Osteocyte (in vitro differentiated cells): ENCODE data around the gene C3. TPM values are rescaled to one million over a fixed set of nuclear protein-coding genes. Genes with fewer than 3 reads are reported as not detected.

Source experiments
- DNase-seq: peaks from one replicate; pipeline ENCODE4 v3.0.0; 2021; ENCODE audit warnings: mixed read lengths; ENCODE audit not compliant: unreplicated experiment; ENCODE audit errors: extremely low spot score
- H3K27ac Mint-ChIP-seq: one replicate; pipeline ENCODE4 v1.8.0; 2021; ENCODE audit warnings: mild to moderate bottlenecking, mixed read lengths; ENCODE audit not compliant: unreplicated experiment
- H3K27me3 Mint-ChIP-seq: one replicate; pipeline ENCODE4 v1.8.0; 2021; ENCODE audit warnings: mixed read lengths; ENCODE audit not compliant: unreplicated experiment
- H3K36me3 Mint-ChIP-seq: one replicate; pipeline ENCODE4 v1.8.0; 2021; ENCODE audit warnings: mixed read lengths; ENCODE audit not compliant: unreplicated experiment
- H3K4me1 Mint-ChIP-seq: one replicate; pipeline ENCODE4 v1.8.0; 2021; ENCODE audit warnings: mixed read lengths; ENCODE audit not compliant: unreplicated experiment
- H3K4me3 Mint-ChIP-seq: one replicate; pipeline ENCODE4 v1.8.0; 2021; ENCODE audit warnings: mild to moderate bottlenecking, moderate library complexity, mixed read lengths; ENCODE audit not compliant: unreplicated experiment
- H3K9me3 Mint-ChIP-seq: one replicate; pipeline ENCODE4 v1.8.0; 2021; ENCODE audit warnings: mixed read lengths; ENCODE audit not compliant: unreplicated experiment
- CTCF ChIP-seq: fragments of 200-600 bp; sonication (generic); IDR thresholded peaks from 2 replicates; pipeline ENCODE4 v1.5.0; 2021; ENCODE audit warnings: antibody characterized with exemption, mild to moderate bottlenecking, moderate library complexity
- total RNA-seq: library from RNA; stranded (reverse); gene quantifications from 2 replicates; pipeline ENCODE4 v1.2.1, GENCODE V29; 2021

C3 gene
- total RNA-seq, 1 donor from 2014 or later, result 0.56 TPM

- no peak overlapping the region for H3K4me3 Mint-ChIP-seq
- DNase-seq, result no peak
- no peaks in the 10 kb centered on the region for H3K36me3 Mint-ChIP-seq
- no peaks in the 10 kb centered on the region for H3K9me3 Mint-ChIP-seq
- H3K4me1 Mint-ChIP-seq, result peaks cover 3% of the 10 kb centered on the region
- TF ChIP-seq CTCF, result no peak
- H3K27ac Mint-ChIP-seq, result no peak overlapping the region
- H3K27me3 Mint-ChIP-seq, result peaks cover 27% of the 10 kb centered on the region
Observed at GRCh38 chr19:6719992-6720368, 470 bp downstream of the C3 start.

DNA sequence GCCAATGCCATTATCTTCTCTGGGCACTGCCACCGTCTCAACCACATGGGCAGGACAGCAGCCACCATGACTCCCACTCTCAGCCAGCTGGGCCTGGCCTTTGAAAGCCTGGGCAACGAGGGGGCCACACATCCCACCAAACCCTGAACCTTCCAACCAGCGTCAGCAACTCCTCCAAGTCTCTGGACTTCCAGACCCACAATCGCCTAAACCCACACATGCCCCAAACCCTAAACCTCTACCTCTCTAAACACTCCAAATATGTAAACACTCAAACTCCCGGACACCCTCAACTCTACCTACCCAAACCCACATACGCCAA lies 949 bp downstream of the C3 start:
- Mint-ChIP-seq H3K9me3 (no peaks in the 10 kb centered on the region), H3K4me3 (no peak overlapping the region), H3K36me3 (no peaks in the 10 kb centered on the region), H3K4me1 (peaks cover 3% of the 10 kb centered on the region), H3K27me3 (peaks cover 27% of the 10 kb centered on the region), H3K27ac (no peak overlapping the region)
- no peak for DNase-seq
- no peak for TF ChIP-seq CTCF

DNA sequence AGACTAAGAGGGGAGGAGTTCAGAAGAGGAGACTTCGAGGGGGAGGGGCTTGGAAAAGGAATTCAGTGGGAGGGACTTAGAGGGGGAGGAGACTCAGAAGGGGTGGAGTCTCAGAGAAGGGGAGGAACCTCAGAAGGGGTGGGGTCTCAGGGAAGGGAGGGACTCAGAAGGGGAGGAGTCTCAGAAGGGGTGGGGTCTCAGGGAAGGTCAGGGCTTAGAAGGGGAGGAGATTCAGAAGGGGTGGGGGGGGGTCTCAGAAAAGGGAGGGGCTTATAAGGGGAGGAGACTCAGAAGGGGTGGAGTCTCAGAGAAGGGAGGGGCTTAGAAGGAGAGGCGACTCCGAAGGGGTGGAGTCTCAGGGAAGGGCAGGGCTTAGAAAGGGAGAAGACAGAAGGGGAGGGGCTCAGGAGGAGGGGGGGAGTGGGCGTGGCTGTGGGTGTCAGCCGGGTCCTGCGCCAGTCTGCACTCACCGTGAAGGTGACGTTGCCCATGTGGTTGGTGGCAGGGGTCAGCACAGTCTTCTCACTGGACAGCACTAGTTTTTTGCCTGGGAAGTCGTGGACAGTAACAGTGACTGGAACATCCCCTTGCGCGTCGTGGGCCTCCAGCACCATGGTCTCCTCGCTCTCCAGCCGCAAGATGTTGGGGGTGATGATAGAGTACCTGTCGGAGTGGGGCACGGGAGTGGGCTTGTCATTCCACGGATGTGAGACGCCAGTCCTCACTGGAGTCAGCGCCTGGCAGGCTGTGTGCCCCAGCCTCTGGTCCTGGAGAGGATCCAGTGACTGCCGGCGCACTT lies 1.5 kb downstream of the C3 start:
- TF ChIP-seq CTCF, result no peak
- no peaks in the 10 kb centered on the region for H3K36me3 Mint-ChIP-seq
- H3K27me3 Mint-ChIP-seq, result peaks cover 27% of the 10 kb centered on the region
- peaks cover 3% of the 10 kb centered on the region for H3K4me1 Mint-ChIP-seq
- H3K9me3 Mint-ChIP-seq, result no peaks in the 10 kb centered on the region
- no peak for DNase-seq
- no peak overlapping the region for H3K27ac Mint-ChIP-seq
- no peak overlapping the region for H3K4me3 Mint-ChIP-seq

GRCh38 chr19:6718111-6718740 lies 2.2 kb downstream of the C3 start:
- peaks cover 3% of the 10 kb centered on the region for H3K4me1 Mint-ChIP-seq
- H3K27ac Mint-ChIP-seq, result no peak overlapping the region
- TF ChIP-seq CTCF, result no peak
- H3K36me3 Mint-ChIP-seq, result no peaks in the 10 kb centered on the region
- DNase-seq, result no peak
- peaks cover 27% of the 10 kb centered on the region for H3K27me3 Mint-ChIP-seq
- no peaks in the 10 kb centered on the region for H3K9me3 Mint-ChIP-seq
- no peak overlapping the region for H3K4me3 Mint-ChIP-seq

- H3K4me1 Mint-ChIP-seq, result no peaks in the 10 kb centered on the region
- H3K27ac Mint-ChIP-seq, result no peak overlapping the region
- DNase-seq, result no peak
- H3K9me3 Mint-ChIP-seq, result no peaks in the 10 kb centered on the region
- peaks cover 24% of the 10 kb centered on the region for H3K27me3 Mint-ChIP-seq
- no peaks in the 10 kb centered on the region for H3K36me3 Mint-ChIP-seq
- H3K4me3 Mint-ChIP-seq, result no peak overlapping the region
- no peak for TF ChIP-seq CTCF
Observed at GRCh38 chr19:6717441-6717971, 2.9 kb downstream of the C3 start.
